LNCAP (cell line): ENCODE results near the gene IL36B.

ENCODE experiments used
- CTCF ChIP-seq: fragments of 450-650 bp; IDR thresholded peaks from 2 replicates; pipeline ENCODE4 v1.5.1; 2017; ENCODE audit warnings: mild to moderate bottlenecking

Gene IL36B

GRCh38 chr2:113079131-113079530 is 26.5 kb upstream of the IL36B start:
- TF ChIP-seq CTCF, result no peak

GRCh38 chr2:113078350-113078839 is 25.7 kb upstream of the IL36B start:
- TF ChIP-seq CTCF, result no peak

GRCh38 chr2:113077921-113078320 is 25.3 kb upstream of the IL36B start:
- no peak for TF ChIP-seq CTCF

- no peak for TF ChIP-seq CTCF
These were observed 24.4 kb upstream of the IL36B start for GRCh38 chr2:113076954-113077669.

GRCh38 chr2:113075600-113075999 is 22.9 kb upstream of the IL36B start:
- no peak for TF ChIP-seq CTCF

- TF ChIP-seq CTCF, result no peak
These were observed 22.4 kb upstream of the IL36B start for GRCh38 chr2:113075030-113075429.

- no peak for TF ChIP-seq CTCF
These were observed 20.7 kb upstream of the IL36B start for GRCh38 chr2:113073325-113073834.
